Breast epithelium (tissue), 4 donors: ENCODE data around the gene LYRM4. TPM values are rescaled to one million over a fixed set of nuclear protein-coding genes. Genes with fewer than 3 reads are reported as not detected.

Experiments used
- DNase-seq, 2 donors: peaks; one replicate each; pipeline ENCODE4 v3.0.0-alpha.2; 2019; ENCODE audit warnings: low spot score in 2 of 2
- H3K27ac ChIP-seq, 2 donors: fragments of 200-600 bp; sonication (generic) in 1 of 2; one replicate each; pipeline ENCODE4 v1.5.1; 2016 to 2019; ENCODE audit warnings: mild to moderate bottlenecking in 1 of 2
- H3K27me3 ChIP-seq, 2 donors: fragments of 200-600 bp; sonication (generic) in 1 of 2; one replicate each; pipeline versions ENCODE4 v1.5.1 to v1.6.0; 2017 to 2019; ENCODE audit warnings: control low read depth in 1 of 2, mild to moderate bottlenecking in 1 of 2
- H3K36me3 ChIP-seq: fragments of 200-600 bp; one replicate; pipeline ENCODE4 v1.5.1; 2019
- H3K4me1 ChIP-seq, 2 donors: fragments of 200-600 bp; sonication (generic); one replicate each; pipeline ENCODE4 v1.5.1; 2016 to 2019; ENCODE audit warnings: control low read depth in 1 of 2
- H3K4me3 ChIP-seq, 3 donors: fragments of 200-600 bp; sonication (generic); 1 replicate in 2 of 3; 2 replicates in 1 of 3; pipeline ENCODE4 v1.5.1; 2016 to 2019; ENCODE audit warnings: mild to moderate bottlenecking in 3 of 3, moderate library complexity in 2 of 3
- H3K9me3 ChIP-seq, 2 donors: fragments of 200-600 bp; sonication (generic) in 1 of 2; one replicate each; pipeline ENCODE4 v1.5.1; 2016 to 2019; ENCODE audit warnings: control low read depth in 1 of 2
- POLR2A ChIP-seq: fragments of 450-650 bp; IDR thresholded peaks from one replicate; pipeline ENCODE4 v1.6.1; 2016; ENCODE audit warnings: antibody characterized with exemption, mild to moderate bottlenecking, moderate library complexity
- POLR2AphosphoS5 ChIP-seq, 3 donors: sonication (generic); formaldehyde crosslinking; IDR thresholded peaks; one replicate each; pipeline ENCODE4 v1.6.1; 2017; ENCODE audit warnings: antibody characterized with exemption in 3 of 3
- intact Hi-C: fragments of 100-400 bp; cut with DNase I; formaldehyde crosslinking; loops from one replicate; pipeline ENCODE4 v1.15.1; 2023; ENCODE audit warnings: low total_unique reads
- total RNA-seq, 3 donors: library from RNA; depleted of rRNA; stranded (reverse); fragments of >200 nt; gene quantifications; one replicate each; pipeline ENCODE4 v1.1.0, GENCODE V29; 2016
- TF ChIP-seq, protein P1 (sequence below), 3 donors: fragments of 450-650 bp; IDR thresholded peaks; one replicate each; pipeline ENCODE4 v1.5.1; 2016 to 2017; ENCODE audit warnings: antibody characterized with exemption in 3 of 3, mild to moderate bottlenecking in 3 of 3, moderate library complexity in 3 of 3

LYRM4 gene
- total RNA-seq, 3 donors from 2014 or later = 24.4 to 38.0 (median 25.0) TPM

DNA sequence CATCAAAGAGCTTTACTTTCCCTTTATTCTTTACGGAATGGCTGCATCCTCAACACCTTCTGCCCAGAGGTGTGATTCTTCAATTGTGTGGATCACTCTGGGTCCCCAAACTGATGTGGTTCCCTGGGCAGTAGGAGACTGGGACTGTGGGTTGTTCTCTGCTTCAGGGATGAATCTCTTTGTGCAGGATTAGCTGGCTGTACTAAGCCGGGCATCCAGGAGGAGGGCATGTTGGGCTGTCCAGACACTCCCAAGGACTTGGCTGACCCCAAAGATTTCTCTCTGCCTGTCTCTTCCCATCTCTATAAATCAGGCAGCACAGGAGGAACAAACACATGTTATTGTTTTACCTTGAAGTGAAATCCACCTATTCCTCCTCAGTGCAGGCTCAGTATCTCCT is 15.8 kb upstream of the LYRM4 start:
- Histone ChIP-seq H3K36me3 (no peaks in the 10 kb centered on the region), H3K9me3 (no peaks in the 10 kb centered on the region), H3K27ac (no peak overlapping the region), H3K4me1 (no peaks in the 10 kb centered on the region), H3K27me3 (no peaks in the 10 kb centered on the region), H3K4me3 (no peak overlapping the region)
- no peak for DNase-seq
- TF ChIP-seq POLR2AphosphoS5 (IDR thresholded peaks at IDR 0.05) (no peak), POLR2A (no peak)
- TF ChIP-seq, protein P1, sequence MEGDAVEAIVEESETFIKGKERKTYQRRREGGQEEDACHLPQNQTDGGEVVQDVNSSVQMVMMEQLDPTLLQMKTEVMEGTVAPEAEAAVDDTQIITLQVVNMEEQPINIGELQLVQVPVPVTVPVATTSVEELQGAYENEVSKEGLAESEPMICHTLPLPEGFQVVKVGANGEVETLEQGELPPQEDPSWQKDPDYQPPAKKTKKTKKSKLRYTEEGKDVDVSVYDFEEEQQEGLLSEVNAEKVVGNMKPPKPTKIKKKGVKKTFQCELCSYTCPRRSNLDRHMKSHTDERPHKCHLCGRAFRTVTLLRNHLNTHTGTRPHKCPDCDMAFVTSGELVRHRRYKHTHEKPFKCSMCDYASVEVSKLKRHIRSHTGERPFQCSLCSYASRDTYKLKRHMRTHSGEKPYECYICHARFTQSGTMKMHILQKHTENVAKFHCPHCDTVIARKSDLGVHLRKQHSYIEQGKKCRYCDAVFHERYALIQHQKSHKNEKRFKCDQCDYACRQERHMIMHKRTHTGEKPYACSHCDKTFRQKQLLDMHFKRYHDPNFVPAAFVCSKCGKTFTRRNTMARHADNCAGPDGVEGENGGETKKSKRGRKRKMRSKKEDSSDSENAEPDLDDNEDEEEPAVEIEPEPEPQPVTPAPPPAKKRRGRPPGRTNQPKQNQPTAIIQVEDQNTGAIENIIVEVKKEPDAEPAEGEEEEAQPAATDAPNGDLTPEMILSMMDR (IDR thresholded peaks at IDR 0.05) = no peak
- intact Hi-C loops = no loop called here

DNA sequence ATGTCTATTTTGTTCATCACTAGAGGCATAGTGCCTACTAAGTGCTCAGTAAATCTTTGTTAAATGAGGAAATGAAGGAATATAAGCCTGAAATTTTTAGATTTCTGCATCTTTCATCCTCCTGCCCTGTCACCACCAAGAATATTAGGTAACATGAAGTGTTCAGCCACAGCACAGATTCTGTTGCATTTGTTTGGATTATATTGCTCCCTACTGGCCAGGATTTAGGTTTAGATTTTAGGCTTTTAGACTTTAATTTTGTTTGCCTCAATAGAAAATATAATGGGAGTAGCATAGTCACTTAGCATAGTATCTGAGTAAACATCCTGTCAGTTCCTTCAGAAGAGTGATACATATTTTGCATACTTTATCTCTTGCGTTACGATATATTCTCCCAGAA is 14.7 kb upstream of the LYRM4 start:
- no peaks in the 10 kb centered on the region for H3K4me1 ChIP-seq
- DNase-seq = no peak
- TF ChIP-seq POLR2AphosphoS5 (IDR thresholded peaks at IDR 0.05) (no peak), POLR2A (no peak)
- TF ChIP-seq, protein P1 (IDR thresholded peaks at IDR 0.05) = no peak
- H3K27me3 ChIP-seq = no peaks in the 10 kb centered on the region
- H3K4me3 ChIP-seq = no peak overlapping the region
- no peaks in the 10 kb centered on the region for H3K36me3 ChIP-seq
- no peak overlapping the region for H3K27ac ChIP-seq
- no peaks in the 10 kb centered on the region for H3K9me3 ChIP-seq
- intact Hi-C loops = no loop called here

DNA sequence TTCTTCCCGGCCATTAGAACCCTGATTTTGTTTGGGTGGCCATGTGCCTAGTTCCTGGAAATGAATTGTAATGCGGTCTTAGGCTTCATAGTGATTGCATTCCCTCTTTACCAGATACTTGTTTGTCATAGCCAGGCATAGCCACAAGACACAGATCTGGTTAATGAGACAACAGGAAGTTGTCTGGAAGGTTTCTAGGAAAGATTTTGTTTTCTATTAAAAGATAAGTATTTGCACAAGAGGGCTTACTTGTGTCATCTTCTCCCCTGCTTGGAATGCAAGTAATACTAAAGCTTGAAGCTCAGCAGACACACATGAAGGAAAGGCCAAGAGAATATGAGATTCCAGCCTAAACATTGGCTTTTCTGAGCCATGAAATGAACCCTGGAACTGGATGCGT is 13.5 kb upstream of the LYRM4 start:
- intact Hi-C loops = no loop called here

DNA sequence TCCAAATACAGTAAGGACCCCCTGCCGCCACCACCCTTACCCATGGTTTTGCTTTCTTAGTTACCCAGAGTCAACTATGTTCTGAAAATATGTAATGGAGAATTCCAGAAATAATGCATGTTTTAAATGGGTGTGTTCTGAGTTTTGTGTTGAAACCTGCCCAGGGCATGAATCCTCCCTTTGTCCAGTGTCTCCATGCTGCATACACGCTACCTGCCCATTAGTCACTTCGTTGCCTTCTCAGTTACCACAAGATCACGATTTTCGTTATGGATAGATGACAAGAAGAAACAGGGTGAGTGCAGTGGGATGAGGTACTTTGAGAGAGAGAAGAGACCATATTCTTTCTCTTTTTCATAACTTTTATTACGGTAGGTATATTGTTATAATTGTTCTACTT is 11.2 kb upstream of the LYRM4 start:
- H3K4me1 ChIP-seq = no peaks in the 10 kb centered on the region

More for the DNA sequence above, 13.5 kb upstream of the LYRM4 start:
- Histone ChIP-seq H3K9me3 (no peaks in the 10 kb centered on the region), H3K36me3 (no peaks in the 10 kb centered on the region), H3K4me1 (no peaks in the 10 kb centered on the region), H3K27me3 (no peaks in the 10 kb centered on the region), H3K4me3 (no peak overlapping the region), H3K27ac (no peak overlapping the region)
- DNase-seq = no peak
- TF ChIP-seq POLR2A = no peak
- no peak for TF ChIP-seq POLR2AphosphoS5 (IDR thresholded peaks at IDR 0.05)
- TF ChIP-seq, protein P1 (IDR thresholded peaks at IDR 0.05) = no peak

DNA sequence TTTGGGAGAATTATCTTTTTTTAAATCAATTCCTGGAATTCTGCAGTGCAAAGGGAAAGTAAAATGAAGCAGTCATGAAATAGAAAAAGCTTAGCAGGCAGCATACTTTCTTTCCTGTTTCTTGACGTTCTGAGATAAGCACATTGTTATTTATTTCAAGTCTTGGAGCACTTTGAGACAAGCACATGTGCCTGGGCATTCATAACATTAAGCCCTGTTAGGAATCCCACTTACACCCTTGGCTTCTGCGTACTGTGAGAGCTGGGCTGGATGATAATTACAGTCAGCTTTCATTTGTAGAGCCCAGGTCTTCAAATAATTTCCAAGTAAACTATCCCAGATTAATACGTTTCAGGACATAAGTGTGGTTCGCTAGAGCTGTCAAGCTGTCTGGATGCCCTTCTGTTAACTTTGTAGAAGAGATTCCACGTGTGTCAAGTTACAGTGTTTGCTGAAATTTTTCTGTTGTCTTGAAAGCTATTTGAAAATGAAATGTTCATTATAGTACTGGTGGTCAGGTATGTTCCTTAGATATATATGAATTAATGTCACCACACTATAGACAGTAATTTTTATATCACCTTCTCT is 9.4 kb upstream of the LYRM4 start:
- no peaks in the 10 kb centered on the region for H3K27me3 ChIP-seq
- no peaks in the 10 kb centered on the region for H3K36me3 ChIP-seq
- no peak for DNase-seq
- TF ChIP-seq, protein P1 (IDR thresholded peaks at IDR 0.05) = no peak
- no peak for TF ChIP-seq POLR2A
- no peak for TF ChIP-seq POLR2AphosphoS5 (IDR thresholded peaks at IDR 0.05)
- H3K4me1 ChIP-seq = no peaks in the 10 kb centered on the region
- intact Hi-C loops = no loop called here
- H3K4me3 ChIP-seq = no peak overlapping the region
- no peak overlapping the region for H3K27ac ChIP-seq
- H3K9me3 ChIP-seq = no peaks in the 10 kb centered on the region

More for the DNA sequence above, 11.2 kb upstream of the LYRM4 start:
- H3K4me3 ChIP-seq = no peak overlapping the region
- no peaks in the 10 kb centered on the region for H3K9me3 ChIP-seq
- intact Hi-C loops = no loop called here
- no peaks in the 10 kb centered on the region for H3K27me3 ChIP-seq
- H3K36me3 ChIP-seq = no peaks in the 10 kb centered on the region
- TF ChIP-seq POLR2AphosphoS5 (IDR thresholded peaks at IDR 0.05) (no peak), POLR2A (no peak)
- TF ChIP-seq, protein P1 (IDR thresholded peaks at IDR 0.05) = no peak
- H3K27ac ChIP-seq = no peak overlapping the region
- DNase-seq = no peak
